WTC11 (cell line): ENCODE measurements around the gene IRAK2.
"Not testable (repeated sequence)": the region's sequence is repeated elsewhere in the genome, so short reads cannot be mapped to it uniquely, and the experiment has no call there.

ENCODE experiments used
- FOXJ3 ChIP-seq: sonication (generic); formaldehyde crosslinking; IDR thresholded peaks from 2 replicates; pipeline ENCODE4 v1.9.0; 2021; ENCODE audit warnings: missing genetic modification reagents, mild to moderate bottlenecking, borderline replicate concordance
- HMGXB4 ChIP-seq: sonication (generic); formaldehyde crosslinking; IDR thresholded peaks from 2 replicates; pipeline ENCODE4 v1.8.1; 2023; ENCODE audit warnings: mild to moderate bottlenecking, moderate library complexity, missing genetic modification reagents
- JUN ChIP-seq: sonication (generic); formaldehyde crosslinking; IDR thresholded peaks from 2 replicates; pipeline ENCODE4 v1.8.0; 2023; ENCODE audit warnings: mild to moderate bottlenecking, missing genetic modification reagents
- USF1 ChIP-seq: sonication (generic); formaldehyde crosslinking; IDR thresholded peaks from 2 replicates; pipeline ENCODE4 v1.8.0; 2022; ENCODE audit warnings: mild to moderate bottlenecking, missing genetic modification reagents
- TF ChIP-seq, protein P1 (sequence below): fragments of 200-600 bp; IDR thresholded peaks from 2 replicates; pipeline ENCODE4 v1.8.0; 2022; ENCODE audit warnings: antibody characterized with exemption

DNA sequence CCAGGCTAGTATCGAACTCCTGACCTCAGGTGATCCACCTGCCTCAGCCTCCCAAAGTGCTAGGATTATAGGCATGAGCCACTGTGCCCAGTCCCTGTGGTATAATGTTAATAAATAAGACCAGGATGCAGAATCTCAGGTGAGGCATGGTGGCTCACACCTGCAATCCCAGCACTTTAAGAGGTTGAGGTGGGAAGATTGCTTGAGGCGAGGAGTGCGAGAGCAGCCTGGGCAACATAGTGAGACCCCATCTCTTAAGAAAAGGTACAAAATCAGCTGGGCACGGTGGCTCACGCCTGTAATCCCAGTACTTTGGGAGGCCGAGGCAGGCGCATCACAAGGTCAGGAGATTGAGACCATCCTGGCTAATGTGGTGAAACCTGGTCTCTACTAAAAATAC is 10.6 kb downstream of the IRAK2 start:
- not testable (repeated sequence) for TF ChIP-seq USF1 (CRISPR knock-in tag); HMGXB4 (CRISPR knock-in tag); FOXJ3; JUN (CRISPR knock-in tag)
- TF ChIP-seq, protein P1, sequence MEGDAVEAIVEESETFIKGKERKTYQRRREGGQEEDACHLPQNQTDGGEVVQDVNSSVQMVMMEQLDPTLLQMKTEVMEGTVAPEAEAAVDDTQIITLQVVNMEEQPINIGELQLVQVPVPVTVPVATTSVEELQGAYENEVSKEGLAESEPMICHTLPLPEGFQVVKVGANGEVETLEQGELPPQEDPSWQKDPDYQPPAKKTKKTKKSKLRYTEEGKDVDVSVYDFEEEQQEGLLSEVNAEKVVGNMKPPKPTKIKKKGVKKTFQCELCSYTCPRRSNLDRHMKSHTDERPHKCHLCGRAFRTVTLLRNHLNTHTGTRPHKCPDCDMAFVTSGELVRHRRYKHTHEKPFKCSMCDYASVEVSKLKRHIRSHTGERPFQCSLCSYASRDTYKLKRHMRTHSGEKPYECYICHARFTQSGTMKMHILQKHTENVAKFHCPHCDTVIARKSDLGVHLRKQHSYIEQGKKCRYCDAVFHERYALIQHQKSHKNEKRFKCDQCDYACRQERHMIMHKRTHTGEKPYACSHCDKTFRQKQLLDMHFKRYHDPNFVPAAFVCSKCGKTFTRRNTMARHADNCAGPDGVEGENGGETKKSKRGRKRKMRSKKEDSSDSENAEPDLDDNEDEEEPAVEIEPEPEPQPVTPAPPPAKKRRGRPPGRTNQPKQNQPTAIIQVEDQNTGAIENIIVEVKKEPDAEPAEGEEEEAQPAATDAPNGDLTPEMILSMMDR, result not testable (repeated sequence)
